Measurements from ENCODE around the gene SLC25A47.
A peak's percentile ranks its signal among the peaks of the same experiment; 100 is the strongest.
"Not testable (repeated sequence)": the region's sequence is repeated elsewhere in the genome, so short reads cannot be mapped to it uniquely, and the experiment has no call there.

SLC25A47 gene

DNA sequence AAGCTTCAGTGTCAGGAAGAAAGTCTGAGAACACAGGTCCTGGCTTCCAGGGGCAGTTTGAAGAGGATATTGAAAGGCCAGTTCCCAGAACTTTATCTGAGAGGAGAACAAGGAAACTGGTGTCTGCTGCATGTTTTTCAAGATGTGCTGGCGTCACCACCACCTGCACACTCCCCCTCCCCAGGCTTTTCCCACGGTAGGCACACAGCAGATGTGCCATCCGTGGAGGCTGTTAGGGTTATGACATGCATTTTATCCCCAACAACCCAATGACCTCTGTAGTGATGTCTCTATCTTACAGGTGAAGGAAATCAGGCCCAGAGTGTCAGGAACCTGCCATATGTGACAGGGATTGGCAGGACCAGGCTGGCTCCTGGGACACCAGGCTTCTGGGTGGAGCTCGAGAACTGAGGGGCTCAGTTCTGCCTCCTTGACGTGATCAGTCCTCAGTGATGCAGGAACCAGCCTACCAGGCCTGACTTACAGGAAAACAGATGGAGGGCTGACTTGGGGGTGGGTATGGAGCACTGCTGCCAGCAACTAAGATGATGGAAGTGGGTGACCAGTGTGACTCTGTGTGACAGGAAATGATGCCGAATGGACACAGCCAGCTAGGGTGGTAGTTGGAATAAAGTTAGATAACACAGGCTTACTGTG is 16.8 kb downstream of the SLC25A47 start:
- no peak overlapping the region for H3K4me3 ChIP-seq
- no peaks in the 10 kb centered on the region for H3K27me3 ChIP-seq
- H3K9ac ChIP-seq, result peak overlapping the region in 3 of 11 experiments; percentile 72 to 77 (median 73); a peak in 5 of 22 replicates
- H3K27ac ChIP-seq, result peak overlapping the region in 4 of 11 experiments; percentile 77 to 93 (median 86); a peak in 7 of 22 replicates
- H3K4me1 ChIP-seq, result peaks cover 9 to 57% (median 24%) of the 10 kb centered on the region in 10 experiments; a peak in 18 of 20 replicates
- peaks cover 6 to 81% (median 59%) of the 10 kb centered on the region in 11 experiments; a peak in 19 of 22 replicates for H3K36me3 ChIP-seq
- no peaks in the 10 kb centered on the region for H3K9me3 ChIP-seq (replicated peaks in 1 of 11)
- H3K4me2 ChIP-seq, result peak overlapping the region in 3 of 11 experiments; percentile 72 to 88 (median 81); a peak in 6 of 22 replicates
- no peak for TF ChIP-seq Cebpa-rat (IDR thresholded peaks at IDR 0.05)
- peaks cover 0 to 22% (median 0%) of the 10 kb centered on the region in 11 experiments; a peak in 3 of 22 replicates for H4K20me1 ChIP-seq

DNA sequence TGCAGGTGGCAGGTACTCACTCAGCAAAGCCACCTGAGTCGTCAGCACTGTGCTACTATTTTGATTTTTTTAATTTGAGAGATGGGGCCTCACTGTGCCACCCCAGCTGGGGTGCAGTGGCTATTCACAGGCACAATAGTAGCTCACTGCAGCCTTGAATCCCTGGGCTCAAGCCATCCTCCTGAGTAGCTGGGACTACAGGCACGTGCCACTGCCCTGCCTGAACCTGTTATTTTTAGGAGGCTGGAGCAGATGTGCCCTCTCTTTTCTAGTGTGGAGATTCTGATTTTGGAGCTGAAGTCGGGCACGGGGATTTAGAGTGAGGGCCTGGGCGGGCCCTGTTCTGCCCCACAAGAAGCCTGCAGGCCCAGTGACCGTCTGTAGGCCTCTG is 17.3 kb downstream of the SLC25A47 start:
- Histone ChIP-seq H3K4me3 (no peak overlapping the region), H3K4me1 (peaks cover 9 to 57% (median 24%) of the 10 kb centered on the region in 10 experiments; a peak in 18 of 20 replicates), H3K9ac (peak overlapping the region in 3 of 11 experiments; percentile 72 to 77 (median 73); a peak in 6 of 22 replicates), H3K27ac (peak overlapping the region in 5 of 11 experiments; percentile 43 to 93 (median 83); a peak in 8 of 22 replicates), H3K36me3 (peaks cover 6 to 76% (median 55%) of the 10 kb centered on the region in 11 experiments; a peak in 19 of 22 replicates), H3K9me3 (replicated peaks in 1 of 11) (no peaks in the 10 kb centered on the region), H3K4me2 (peak overlapping the region in 3 of 11 experiments; percentile 72 to 88 (median 81); a peak in 6 of 22 replicates), H3K27me3 (no peaks in the 10 kb centered on the region), H4K20me1 (peaks cover 0 to 17% (median 0%) of the 10 kb centered on the region in 11 experiments; a peak in 2 of 22 replicates)
- TF ChIP-seq Cebpa-rat (IDR thresholded peaks at IDR 0.05), result no peak

DNA sequence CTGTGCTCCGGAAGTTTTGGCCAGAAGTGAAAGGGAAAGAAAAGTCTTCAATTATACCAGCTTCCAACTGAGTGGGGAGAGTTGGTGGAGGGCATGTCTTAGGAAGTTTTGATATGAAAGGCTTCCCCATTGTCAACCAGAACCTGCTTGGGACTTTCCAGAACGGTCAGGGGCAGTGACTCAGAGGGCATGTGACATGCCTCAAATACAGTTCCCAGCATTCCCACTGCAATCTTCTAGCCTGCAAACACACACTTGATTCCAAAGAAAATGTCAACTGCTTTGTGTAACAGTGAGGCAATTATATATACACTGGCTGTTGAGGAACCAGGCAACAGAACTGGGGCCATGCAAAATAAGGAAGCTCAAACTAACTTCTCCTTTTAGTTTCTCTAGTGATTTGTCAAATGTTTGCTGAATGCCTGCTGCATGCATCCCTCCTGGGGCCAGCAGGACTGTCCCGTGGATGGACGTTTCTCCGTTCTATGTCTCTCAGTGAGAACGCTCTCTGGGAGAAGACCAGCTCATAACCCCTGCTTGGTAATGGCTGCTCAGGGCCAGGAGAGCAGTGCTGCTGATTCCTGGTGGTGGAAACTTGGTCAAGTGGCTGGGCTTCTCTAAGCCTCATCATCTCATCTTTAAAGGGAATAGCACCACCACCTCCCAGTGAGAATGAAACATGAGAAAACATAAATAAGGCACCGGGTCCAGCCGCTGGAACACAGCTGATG is 18.3 kb downstream of the SLC25A47 start:
- peaks cover 15 to 75% (median 55%) of the 10 kb centered on the region in 11 experiments; a peak in 20 of 22 replicates for H3K36me3 ChIP-seq
- no peaks in the 10 kb centered on the region for H3K27me3 ChIP-seq
- H3K9me3 ChIP-seq (replicated peaks in 1 of 11), result peaks cover 0 to 10% (median 0%) of the 10 kb centered on the region in 11 experiments; a peak in 4 of 22 replicates
- peak in 4 of 11 experiments; percentile 17 to 81 (median 58); a peak in 3 of 22 replicates for TF ChIP-seq Cebpa-rat (IDR thresholded peaks at IDR 0.05)
- peak overlapping the region in 4 of 11 experiments; percentile 52 to 77 (median 72); a peak in 8 of 22 replicates for H3K9ac ChIP-seq
- H3K27ac ChIP-seq, result peak overlapping the region in 8 of 11 experiments; percentile 21 to 93 (median 66); a peak in 13 of 22 replicates
- H4K20me1 ChIP-seq, result peaks cover 0 to 17% (median 0%) of the 10 kb centered on the region in 11 experiments; a peak in 2 of 22 replicates
- H3K4me3 ChIP-seq, result no peak overlapping the region
- H3K4me2 ChIP-seq, result peak overlapping the region; percentile 2 to 96 (median 27); a peak in 16 of 22 replicates
- peaks cover 6 to 57% (median 24%) of the 10 kb centered on the region in 10 experiments; a peak in 18 of 20 replicates for H3K4me1 ChIP-seq

DNA sequence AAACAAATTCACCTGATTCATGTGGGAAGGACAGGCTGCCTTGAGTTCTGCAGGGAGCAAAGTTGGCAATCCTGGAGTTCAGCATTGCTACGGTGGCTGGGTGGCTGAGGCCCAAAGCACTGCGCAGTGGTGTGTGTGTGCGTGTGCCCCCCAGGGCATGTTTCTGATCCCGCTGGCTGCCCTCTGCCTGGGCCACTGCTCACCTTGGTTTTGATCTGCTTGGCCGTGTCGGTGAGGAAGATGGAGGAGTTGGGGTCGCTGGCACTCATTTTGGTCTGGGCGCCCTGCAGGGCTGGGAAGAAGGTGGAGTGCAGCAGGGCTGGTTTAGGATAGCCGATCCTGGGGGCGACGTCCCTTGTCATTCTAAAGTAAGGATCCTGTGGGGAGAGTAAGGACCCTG is 19.1 kb downstream of the SLC25A47 start:
- H3K9ac ChIP-seq, result peak overlapping the region in 4 of 11 experiments; percentile 52 to 72 (median 62); a peak in 5 of 22 replicates
- H3K27me3 ChIP-seq, result no peaks in the 10 kb centered on the region
- H3K27ac ChIP-seq, result peak overlapping the region in 6 of 11 experiments; percentile 23 to 93 (median 77); a peak in 11 of 22 replicates
- TF ChIP-seq Cebpa-rat (IDR thresholded peaks at IDR 0.05), result no peak
- H3K4me2 ChIP-seq, result peak overlapping the region in 5 of 11 experiments; percentile 20 to 96 (median 73); a peak in 10 of 22 replicates
- H3K9me3 ChIP-seq (replicated peaks in 1 of 11), result peaks cover 0 to 17% (median 0%) of the 10 kb centered on the region in 11 experiments; a peak in 4 of 22 replicates
- H3K4me1 ChIP-seq, result peaks cover 0 to 57% (median 20%) of the 10 kb centered on the region in 10 experiments; a peak in 17 of 20 replicates
- peaks cover 22 to 75% (median 57%) of the 10 kb centered on the region in 11 experiments; a peak in 21 of 22 replicates for H3K36me3 ChIP-seq
- peak overlapping the region in 1 of 10 experiments; percentile 1; a peak in 1 of 20 replicates for H3K4me3 ChIP-seq
- peaks cover 0 to 19% (median 0%) of the 10 kb centered on the region in 11 experiments; a peak in 2 of 22 replicates for H4K20me1 ChIP-seq

DNA sequence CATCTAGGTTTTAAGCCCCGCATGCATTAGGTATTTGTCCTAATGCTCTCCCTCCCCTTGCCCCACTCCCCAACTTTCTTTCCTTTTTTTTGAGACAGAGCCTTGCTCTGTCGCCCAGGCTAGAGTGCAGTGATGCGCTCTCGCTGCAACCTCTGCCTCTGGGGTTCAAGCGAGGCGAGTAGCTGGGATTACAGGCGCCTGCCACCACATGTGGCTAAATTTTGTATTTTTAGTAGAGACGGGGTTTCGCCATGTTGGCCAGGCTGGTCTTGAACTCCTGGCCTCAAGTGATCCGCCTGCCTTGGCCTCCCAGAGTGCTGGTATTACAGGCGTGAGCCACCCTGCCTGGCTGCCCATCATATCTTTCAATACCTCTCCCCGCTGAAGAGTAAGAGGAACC is 19.7 kb downstream of the SLC25A47 start:
- H3K9me3 ChIP-seq (replicated peaks in 1 of 11), result peaks cover 0 to 17% (median 0%) of the 10 kb centered on the region in 11 experiments; a peak in 4 of 22 replicates
- H3K4me3 ChIP-seq, H3K27me3 ChIP-seq: not testable (repeated sequence)
- peak overlapping the region in 3 of 11 experiments; percentile 57 to 93 (median 89); a peak in 5 of 22 replicates for H3K27ac ChIP-seq
- H4K20me1 ChIP-seq, result peaks cover 0 to 18% (median 0%) of the 10 kb centered on the region in 11 experiments; a peak in 3 of 22 replicates
- peaks cover 0 to 56% (median 20%) of the 10 kb centered on the region in 10 experiments; a peak in 17 of 20 replicates for H3K4me1 ChIP-seq
- peak overlapping the region in 2 of 11 experiments; percentile 54 to 71; a peak in 2 of 22 replicates for H3K9ac ChIP-seq
- peak overlapping the region in 3 of 11 experiments; percentile 72 to 96 (median 88); a peak in 5 of 22 replicates for H3K4me2 ChIP-seq
- peaks cover 25 to 75% (median 55%) of the 10 kb centered on the region in 11 experiments; a peak in 21 of 22 replicates for H3K36me3 ChIP-seq

DNA sequence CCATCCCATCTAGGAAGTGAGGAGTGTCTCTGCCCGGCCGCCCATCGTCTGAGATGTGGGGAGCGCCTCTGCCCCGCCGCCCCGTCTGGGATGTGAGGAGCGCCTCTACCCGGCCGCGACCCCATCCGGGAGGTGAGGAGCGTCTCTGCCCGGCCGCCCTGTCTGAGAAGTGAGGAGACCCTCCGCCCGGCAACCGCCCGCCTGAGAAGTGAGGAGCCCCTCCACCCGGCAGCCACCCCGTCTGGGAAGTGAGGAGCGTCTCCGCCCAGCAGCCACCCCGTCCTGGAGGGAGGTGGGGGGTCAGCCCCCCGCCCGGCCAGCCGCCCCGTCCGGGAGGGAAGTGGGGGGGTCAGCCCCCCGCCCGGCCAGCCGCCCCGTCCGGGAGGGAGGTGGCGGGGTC is 21.5 kb downstream of the SLC25A47 start:
- peaks cover 32 to 76% (median 62%) of the 10 kb centered on the region in 11 experiments for H3K36me3 ChIP-seq
- peaks cover 0 to 42% (median 25%) of the 10 kb centered on the region in 10 experiments; a peak in 17 of 20 replicates for H3K4me1 ChIP-seq
- not testable (repeated sequence) for H3K27me3 ChIP-seq, H3K4me3 ChIP-seq, H3K4me2 ChIP-seq, H3K9ac ChIP-seq, H3K27ac ChIP-seq
- H3K9me3 ChIP-seq (replicated peaks in 1 of 11), result peaks cover 0 to 17% (median 0%) of the 10 kb centered on the region in 11 experiments; a peak in 4 of 22 replicates
- H4K20me1 ChIP-seq, result peaks cover 0 to 37% (median 4%) of the 10 kb centered on the region in 11 experiments; a peak in 7 of 22 replicates

DNA sequence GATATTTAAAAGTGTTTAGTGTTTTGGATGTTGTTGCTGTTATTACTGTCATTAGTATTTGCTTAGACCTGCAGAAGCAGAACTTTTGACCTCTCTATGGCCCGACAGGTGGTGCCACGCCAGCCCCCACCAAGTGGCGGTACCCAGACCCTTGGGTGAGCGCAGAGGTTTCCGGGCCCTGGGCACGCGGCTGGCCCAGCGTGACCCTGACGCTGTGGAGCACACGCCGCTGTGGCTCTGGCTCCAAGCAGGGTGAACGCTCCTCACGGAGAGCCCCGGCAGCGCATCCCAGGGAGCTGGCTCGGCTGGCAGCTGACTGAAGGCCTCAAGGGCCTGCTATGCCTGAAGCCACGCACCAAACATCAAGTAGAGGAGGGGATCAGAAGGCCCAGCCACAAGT is 22.6 kb downstream of the SLC25A47 start:
- peaks cover 31 to 76% (median 67%) of the 10 kb centered on the region in 11 experiments for H3K36me3 ChIP-seq

More for the DNA sequence above, 22.6 kb downstream of the SLC25A47 start:
- Histone ChIP-seq H3K27ac (no peak overlapping the region), H3K4me3 (no peak overlapping the region), H3K4me1 (peaks cover 0 to 36% (median 19%) of the 10 kb centered on the region in 10 experiments; a peak in 17 of 20 replicates), H3K27me3 (no peaks in the 10 kb centered on the region), H3K9ac (no peak overlapping the region), H4K20me1 (peaks cover 0 to 47% (median 4%) of the 10 kb centered on the region in 11 experiments; a peak in 8 of 22 replicates), H3K9me3 (replicated peaks in 1 of 11) (peaks cover 0 to 17% (median 0%) of the 10 kb centered on the region in 11 experiments; a peak in 4 of 22 replicates), H3K4me2 (no peak overlapping the region)
- no peak for TF ChIP-seq Cebpa-rat (IDR thresholded peaks at IDR 0.05)

Data from BLaER1 treated with 17β-estradiol and CSF1 and Interleukin-3, amounts not matched to agents 10 nM and 100 nM (cell line).